GM18517 (cell line): ENCODE data around the gene GLYR1.
A peak's percentile ranks its signal among the peaks of the same experiment; 100 is the strongest.
"Not testable (repeated sequence)": the region's sequence is repeated elsewhere in the genome, so short reads cannot be mapped to it uniquely, and the experiment has no call there.

Experiments
- ATAC-seq: cut with Tn5 transposase; IDR thresholded peaks from one replicate; pipeline ENCODE4 v1.9.1; 2021; ENCODE audit warnings: mild to moderate bottlenecking, moderate library complexity; ENCODE audit not compliant: unreplicated experiment

Gene GLYR1

GRCh38 chr16:4846901-4847773 lies at the start of gene GLYR1, which contains the start of gene UBN1:
TSS of gene GLYR1 (minus strand) at chr16:4847288. CDS start at chr16:4847265, 23 bp downstream.
TSS of gene UBN1 (plus strand) at chr16:4847481. CDS start at chr16:4852918, 5,437 bp downstream.
- peak; percentile 82 for ATAC-seq

- not testable (repeated sequence) for ATAC-seq
These were observed 49.7 kb upstream of the GLYR1 start for GRCh38 chr16:4896761-4897160.

GRCh38 chr16:4895366-4895765 lies 48.3 kb upstream of the GLYR1 start:
- no peak for ATAC-seq

- no peak for ATAC-seq
These were observed 47.4 kb upstream of the GLYR1 start for GRCh38 chr16:4894276-4895150.

GRCh38 chr16:4893103-4893862 lies 46.2 kb upstream of the GLYR1 start:
- no peak for ATAC-seq

GRCh38 chr16:4892361-4893102 lies 45.4 kb upstream of the GLYR1 start:
- ATAC-seq, result no peak

- no peak for ATAC-seq
These were observed 44.8 kb upstream of the GLYR1 start for GRCh38 chr16:4891886-4892216.

- ATAC-seq, result no peak
These were observed 44.2 kb upstream of the GLYR1 start for GRCh38 chr16:4891097-4891885.

GRCh38 chr16:4890686-4891085 lies 43.6 kb upstream of the GLYR1 start:
- ATAC-seq, result no peak

- no peak for ATAC-seq
These were observed 42.9 kb upstream of the GLYR1 start for GRCh38 chr16:4890026-4890425.

- ATAC-seq, result no peak
These were observed 41.5 kb upstream of the GLYR1 start for GRCh38 chr16:4888428-4889135.

- no peak for ATAC-seq
These were observed 39.1 kb upstream of the GLYR1 start for GRCh38 chr16:4886151-4886550.

- no peak for ATAC-seq
These were observed 38.1 kb upstream of the GLYR1 start for GRCh38 chr16:4884972-4885874.

GRCh38 chr16:4884209-4884608 lies 37.1 kb upstream of the GLYR1 start:
- no peak for ATAC-seq

- ATAC-seq, result no peak
These were observed 36.4 kb upstream of the GLYR1 start for GRCh38 chr16:4883501-4883900.

GRCh38 chr16:4882633-4883285 lies 35.7 kb upstream of the GLYR1 start:
- ATAC-seq, result no peak

- ATAC-seq, result no peak
These were observed 35.0 kb upstream of the GLYR1 start for GRCh38 chr16:4882000-4882632.
